Measurements from ENCODE around the gene ITSN1. TPM values are rescaled to one million over a fixed set of nuclear protein-coding genes. Genes with fewer than 3 reads are reported as not detected.

Gene ITSN1
- total RNA-seq, 4 donors from 2014 or later, result 37.0 to 123 (median 61.1) TPM

DNA sequence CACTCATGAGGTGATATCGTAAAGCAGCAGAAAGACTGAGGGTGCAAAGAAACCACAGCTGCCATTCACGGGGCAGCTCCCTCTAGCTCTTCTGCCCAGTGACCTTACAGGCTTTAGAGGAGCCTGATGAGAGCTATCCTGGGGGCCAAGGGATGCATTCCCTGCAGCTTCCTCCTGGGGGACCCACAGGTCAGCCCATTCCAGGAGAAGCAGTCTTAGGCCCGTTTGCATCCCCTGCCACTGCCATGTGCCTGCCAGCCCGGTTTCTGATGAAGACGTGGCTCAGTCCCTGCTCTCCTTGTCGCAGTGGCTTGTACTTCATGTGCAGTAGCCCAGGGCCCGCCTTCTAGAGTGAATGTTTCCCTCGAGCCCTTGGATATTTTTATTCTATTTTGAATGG is 250.6 kb downstream of the ITSN1 start:
- Histone ChIP-seq H3K9me3 (no peaks in the 10 kb centered on the region), H3K27ac (no peak overlapping the region), H3K4me3 (no peak overlapping the region), H3K27me3 (no peaks in the 10 kb centered on the region), H3K36me3 (no peaks in the 10 kb centered on the region), H3K4me1 (peaks cover 0 to 14% (median 9%) of the 10 kb centered on the region in 4 donors)
- in situ Hi-C loops (cut with MboI; ENCODE audit: low pct_ligation_motif_present in 1 of 4, low pct_unique_long_range_greater_than_20kb in 1 of 4, low sequenced_read_pairs in 3 of 4), result loop anchor here in 1 of 4 donors (25.0 kb wide), 1 partner anchor 231 kb away; no protein-coding TSS in a partner anchor
- 84 to 100% methylated on average over 1 to 8 of the region's 8 CpGs for WGBS, 2 donors (ENCODE audit: low coverage in 1 of 2)
- TF ChIP-seq, protein P1, sequence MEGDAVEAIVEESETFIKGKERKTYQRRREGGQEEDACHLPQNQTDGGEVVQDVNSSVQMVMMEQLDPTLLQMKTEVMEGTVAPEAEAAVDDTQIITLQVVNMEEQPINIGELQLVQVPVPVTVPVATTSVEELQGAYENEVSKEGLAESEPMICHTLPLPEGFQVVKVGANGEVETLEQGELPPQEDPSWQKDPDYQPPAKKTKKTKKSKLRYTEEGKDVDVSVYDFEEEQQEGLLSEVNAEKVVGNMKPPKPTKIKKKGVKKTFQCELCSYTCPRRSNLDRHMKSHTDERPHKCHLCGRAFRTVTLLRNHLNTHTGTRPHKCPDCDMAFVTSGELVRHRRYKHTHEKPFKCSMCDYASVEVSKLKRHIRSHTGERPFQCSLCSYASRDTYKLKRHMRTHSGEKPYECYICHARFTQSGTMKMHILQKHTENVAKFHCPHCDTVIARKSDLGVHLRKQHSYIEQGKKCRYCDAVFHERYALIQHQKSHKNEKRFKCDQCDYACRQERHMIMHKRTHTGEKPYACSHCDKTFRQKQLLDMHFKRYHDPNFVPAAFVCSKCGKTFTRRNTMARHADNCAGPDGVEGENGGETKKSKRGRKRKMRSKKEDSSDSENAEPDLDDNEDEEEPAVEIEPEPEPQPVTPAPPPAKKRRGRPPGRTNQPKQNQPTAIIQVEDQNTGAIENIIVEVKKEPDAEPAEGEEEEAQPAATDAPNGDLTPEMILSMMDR (IDR thresholded peaks at IDR 0.05), result no peak
- TF ChIP-seq EP300 (IDR thresholded peaks at IDR 0.05; ENCODE audit: low read depth) (no peak), POLR2A (IDR thresholded peaks at IDR 0.05) (no peak), POLR2AphosphoS5 (IDR thresholded peaks at IDR 0.05) (no peak)
- intact Hi-C loops (cut with DNase I; ENCODE audit: low total_unique reads), result no loop called here
- DNase-seq, result no peak

DNA sequence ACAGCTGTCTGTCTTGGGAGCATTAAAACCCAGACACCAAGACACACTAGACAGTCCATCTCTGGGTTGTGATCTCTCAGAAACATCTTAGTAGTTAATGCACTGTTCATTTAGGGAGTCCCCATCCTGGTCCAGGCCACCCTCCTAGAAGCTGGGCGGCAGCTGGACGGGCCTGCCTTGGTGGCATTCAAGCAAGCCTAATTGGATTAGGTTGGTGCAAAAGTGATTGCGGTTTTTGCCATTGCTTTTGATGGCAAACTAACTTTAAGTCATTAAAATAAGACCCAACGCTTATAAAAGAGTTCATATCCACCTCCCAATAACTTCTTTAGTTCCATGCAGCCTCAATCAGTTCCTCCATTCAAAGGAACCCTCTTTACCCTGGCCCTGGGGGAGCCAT is 251.6 kb downstream of the ITSN1 start:
- Histone ChIP-seq H3K27ac (no peak overlapping the region), H3K4me1 (peaks cover 0 to 14% (median 9%) of the 10 kb centered on the region in 4 donors), H3K36me3 (no peaks in the 10 kb centered on the region), H3K27me3 (no peaks in the 10 kb centered on the region), H3K4me3 (no peak overlapping the region), H3K9me3 (no peaks in the 10 kb centered on the region)
- TF ChIP-seq POLR2AphosphoS5 (IDR thresholded peaks at IDR 0.05), result no peak
- no peak for TF ChIP-seq POLR2A (IDR thresholded peaks at IDR 0.05)
- TF ChIP-seq, protein P1 (IDR thresholded peaks at IDR 0.05), result no peak
- TF ChIP-seq EP300 (IDR thresholded peaks at IDR 0.05; ENCODE audit: low read depth), result no peak
- WGBS, 2 donors (ENCODE audit: low coverage in 1 of 2), result 89 to 90% methylated on average over 2 to 4 of the region's 4 CpGs
- in situ Hi-C loops (cut with MboI; ENCODE audit: low pct_ligation_motif_present in 1 of 4, low pct_unique_long_range_greater_than_20kb in 1 of 4, low sequenced_read_pairs in 3 of 4), result loop anchor here in 1 of 4 donors (25.0 kb wide), 1 partner anchor 232 kb away; no protein-coding TSS in a partner anchor
- no peak for DNase-seq
- intact Hi-C loops (cut with DNase I; ENCODE audit: low total_unique reads), result no loop called here

DNA sequence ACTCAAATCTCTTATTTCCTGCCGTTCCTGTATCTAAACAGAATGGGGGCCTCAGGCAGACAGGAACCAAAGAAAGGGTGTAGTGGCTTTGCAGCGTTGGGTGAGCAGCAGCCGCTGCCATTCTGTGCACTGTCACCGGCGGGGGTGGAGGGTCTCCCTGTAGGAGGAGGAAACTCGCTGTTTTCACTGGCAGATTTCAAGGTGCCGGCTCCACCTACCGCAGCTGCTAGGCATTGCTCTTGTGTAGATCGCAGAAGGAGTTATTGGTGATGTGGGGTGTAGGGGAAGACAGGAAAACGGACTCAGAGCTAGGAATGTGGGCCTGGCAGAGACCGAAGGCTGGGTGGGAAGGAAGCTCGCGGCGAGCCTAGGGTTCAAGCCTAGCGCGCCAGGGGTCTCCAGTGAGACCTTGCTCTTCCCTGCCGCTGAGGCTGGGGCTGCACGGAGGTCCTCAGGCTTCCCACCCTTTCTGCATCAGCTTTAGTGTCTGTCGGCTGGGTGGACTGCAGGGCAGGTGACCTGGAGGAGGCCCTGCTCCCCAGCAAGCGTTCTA is 252.5 kb downstream of the ITSN1 start:
- peak overlapping the region in 2 of 4 donors; percentile 6 to 30 for H3K4me3 ChIP-seq
- peaks cover 0 to 14% (median 9%) of the 10 kb centered on the region in 4 donors for H3K4me1 ChIP-seq
- TF ChIP-seq, protein P1 (IDR thresholded peaks at IDR 0.05), result peak; percentile 48 to 61 (median 53)
- no peak for TF ChIP-seq EP300 (IDR thresholded peaks at IDR 0.05; ENCODE audit: low read depth)
- no peak for TF ChIP-seq POLR2A (IDR thresholded peaks at IDR 0.05)
- TF ChIP-seq POLR2AphosphoS5 (IDR thresholded peaks at IDR 0.05), result no peak
- H3K27ac ChIP-seq, result no peak overlapping the region
- no peaks in the 10 kb centered on the region for H3K27me3 ChIP-seq
- no peaks in the 10 kb centered on the region for H3K9me3 ChIP-seq
- 10 to 11% methylated on average over 11 to 20 of the region's 20 CpGs for WGBS, 2 donors (ENCODE audit: low coverage in 1 of 2)
- DNase-seq, result peak; percentile 59
- intact Hi-C loops (cut with DNase I; ENCODE audit: low total_unique reads), result no loop called here
- H3K36me3 ChIP-seq, result no peaks in the 10 kb centered on the region
- in situ Hi-C loops (cut with MboI; ENCODE audit: low pct_ligation_motif_present in 1 of 4, low pct_unique_long_range_greater_than_20kb in 1 of 4, low sequenced_read_pairs in 3 of 4), result loop anchor here in 1 of 4 donors (25.0 kb wide), 1 partner anchor 233 kb away; no protein-coding TSS in a partner anchor

DNA sequence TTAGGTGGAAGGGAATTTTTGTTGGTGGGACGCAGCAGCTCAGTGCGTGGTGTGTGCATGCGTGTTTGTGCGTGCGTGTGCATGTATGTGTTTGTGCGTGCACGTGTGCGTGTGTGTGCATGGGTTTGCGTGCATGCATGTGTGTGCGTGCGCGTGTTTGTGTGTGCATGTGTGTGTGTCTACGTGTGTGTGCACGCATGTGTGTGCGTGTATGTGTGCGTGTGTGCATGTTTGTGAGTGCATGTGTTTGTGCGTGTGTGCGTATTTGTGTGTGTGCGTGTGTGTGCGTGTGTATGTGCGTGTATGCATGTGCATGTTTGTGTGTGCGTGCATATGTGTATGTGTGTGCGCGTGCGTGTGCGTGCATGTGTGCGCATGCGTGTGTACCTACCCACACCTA is 253.1 kb downstream of the ITSN1 start:
- Histone ChIP-seq H3K4me1 (peaks cover 0 to 14% (median 9%) of the 10 kb centered on the region in 4 donors), H3K4me3 (no peak overlapping the region), H3K27ac (no peak overlapping the region), H3K36me3 (no peaks in the 10 kb centered on the region), H3K9me3 (no peaks in the 10 kb centered on the region), H3K27me3 (no peaks in the 10 kb centered on the region)
- TF ChIP-seq POLR2A (IDR thresholded peaks at IDR 0.05) (no peak), POLR2AphosphoS5 (IDR thresholded peaks at IDR 0.05) (no peak), EP300 (IDR thresholded peaks at IDR 0.05; ENCODE audit: low read depth) (no peak)
- TF ChIP-seq, protein P1 (IDR thresholded peaks at IDR 0.05), result no peak
- in situ Hi-C loops (cut with MboI; ENCODE audit: low pct_ligation_motif_present in 1 of 4, low pct_unique_long_range_greater_than_20kb in 1 of 4, low sequenced_read_pairs in 3 of 4), result loop anchor here in 1 of 4 donors (25.0 kb wide), 1 partner anchor 233 kb away; no protein-coding TSS in a partner anchor
- no peak for DNase-seq
- intact Hi-C loops (cut with DNase I; ENCODE audit: low total_unique reads), result no loop called here
- WGBS, 2 donors (ENCODE audit: low coverage in 1 of 2), result 88% methylated on average over 28 of the region's 28 CpGs; no CpG with 5 or more reads in 1 of the 2 donors
